SK-N-SH treated with all-trans-retinoic acid at 6 μM for 48 hours (cell line): ENCODE data around the gene NGB.

Experiments
- ATAC-seq: fragments of 200-7000 bp; cut with Tn5 transposase; 3 replicates; pipeline ENCODE4 v1.9.1; 2020; ENCODE audit warnings: mild to moderate bottlenecking, moderate library complexity
- ARNTL ChIP-seq: fragments of 450-650 bp; formaldehyde crosslinking; IDR thresholded peaks from 2 replicates; pipeline ENCODE4 v1.5.0; 2020; ENCODE audit warnings: low read depth, mild to moderate bottlenecking, moderate library complexity, borderline replicate concordance
- BACH2 ChIP-seq: fragments of 250-450 bp; sonication (Bioruptor Pico); IDR thresholded peaks from 2 replicates; pipeline ENCODE4 v1.9.0; 2021; ENCODE audit warnings: mild to moderate bottlenecking, borderline replicate concordance
- CREB5 ChIP-seq: fragments of 250-450 bp; sonication (Bioruptor Pico); IDR thresholded peaks from 2 replicates; pipeline ENCODE4 v1.5.1; 2020; ENCODE audit warnings: low read depth, mild to moderate bottlenecking, moderate library complexity
- CSDC2 ChIP-seq: fragments of 250-450 bp; sonication (Bioruptor Pico); IDR thresholded peaks from 2 replicates; pipeline ENCODE4 v1.5.0; 2020; ENCODE audit warnings: mild to moderate bottlenecking, moderate library complexity
- CSRNP3 ChIP-seq: fragments of 250-450 bp; sonication (Bioruptor Pico); IDR thresholded peaks from 2 replicates; pipeline ENCODE4 v1.5.1; 2021; ENCODE audit warnings: mild to moderate bottlenecking, moderate library complexity
- ESRRG ChIP-seq: fragments of 250-450 bp; sonication (Bioruptor Pico); IDR thresholded peaks from 2 replicates; pipeline ENCODE4 v1.6.1; 2021; ENCODE audit warnings: mild to moderate bottlenecking
- GLIS3 ChIP-seq: fragments of 250-450 bp; sonication (Bioruptor Pico); IDR thresholded peaks from 2 replicates; pipeline ENCODE4 v1.5.0; 2020; ENCODE audit warnings: mild to moderate bottlenecking, moderate library complexity
- ISL1 ChIP-seq: fragments of 250-450 bp; sonication (Bioruptor Pico); IDR thresholded peaks from 2 replicates; pipeline ENCODE4 v2.1.2; 2022; ENCODE audit warnings: mild to moderate bottlenecking, moderate library complexity
- OSR1 ChIP-seq: fragments of 250-450 bp; sonication (Bioruptor Pico); IDR thresholded peaks from 2 replicates; pipeline ENCODE4 v1.8.0; 2022; ENCODE audit warnings: moderate library complexity, mild to moderate bottlenecking, inconsistent platforms
- PATZ1 ChIP-seq: fragments of 250-450 bp; sonication (Bioruptor Pico); IDR thresholded peaks from 2 replicates; pipeline ENCODE4 v1.8.0; 2020; ENCODE audit warnings: mild to moderate bottlenecking, moderate library complexity, borderline replicate concordance
- POU6F1 ChIP-seq: fragments of 250-450 bp; sonication (Bioruptor Pico); IDR thresholded peaks from 2 replicates; pipeline ENCODE4 v1.8.0; 2021; ENCODE audit warnings: low read depth, mild to moderate bottlenecking, moderate library complexity, borderline replicate concordance
- PPARA ChIP-seq: fragments of 250-450 bp; sonication (Bioruptor Pico); IDR thresholded peaks from 2 replicates; pipeline ENCODE4 v1.5.0; 2020; ENCODE audit warnings: mild to moderate bottlenecking, borderline replicate concordance
- RARB ChIP-seq: fragments of 250-450 bp; sonication (Bioruptor Pico); IDR thresholded peaks from 2 replicates; pipeline ENCODE4 v1.8.0; 2021; ENCODE audit warnings: mild to moderate bottlenecking, moderate library complexity
- TCF4 ChIP-seq: fragments of 250-450 bp; sonication (Bioruptor Pico); IDR thresholded peaks from 2 replicates; pipeline ENCODE4 v1.8.0; 2021; ENCODE audit warnings: mild to moderate bottlenecking, moderate library complexity, borderline replicate concordance
- TOX ChIP-seq: fragments of 250-450 bp; sonication (Bioruptor Pico); IDR thresholded peaks from 2 replicates; pipeline ENCODE4 v1.8.0; 2021; ENCODE audit warnings: mild to moderate bottlenecking, moderate library complexity, borderline replicate concordance
- ZC3H10 ChIP-seq: fragments of 250-450 bp; sonication (Bioruptor Pico); IDR thresholded peaks from 2 replicates; pipeline ENCODE4 v1.5.1; 2021; ENCODE audit warnings: mild to moderate bottlenecking, moderate library complexity
- ZFP3 ChIP-seq: fragments of 250-450 bp; sonication (Bioruptor Pico); IDR thresholded peaks from 2 replicates; pipeline ENCODE4 v1.5.0; 2020; ENCODE audit warnings: mild to moderate bottlenecking, moderate library complexity
- ZFP30 ChIP-seq: fragments of 450-650 bp; formaldehyde crosslinking; IDR thresholded peaks from 2 replicates; pipeline ENCODE4 v1.5.0; 2022; ENCODE audit warnings: mild to moderate bottlenecking, moderate library complexity
- ZNF565 ChIP-seq: fragments of 450-650 bp; formaldehyde crosslinking; conservative IDR thresholded peaks from 2 replicates; pipeline ENCODE4 v1.5.0; 2020; ENCODE audit warnings: low read depth, mild to moderate bottlenecking, moderate library complexity
- ZNF70 ChIP-seq: fragments of 450-650 bp; formaldehyde crosslinking; IDR thresholded peaks from 2 replicates; pipeline ENCODE4 v1.5.0; 2020; ENCODE audit warnings: mild to moderate bottlenecking, moderate library complexity
- ZNF8 ChIP-seq: fragments of 450-650 bp; formaldehyde crosslinking; IDR thresholded peaks from 2 replicates; pipeline ENCODE4 v1.5.0; 2020; ENCODE audit warnings: mild to moderate bottlenecking, moderate library complexity

NGB gene

DNA sequence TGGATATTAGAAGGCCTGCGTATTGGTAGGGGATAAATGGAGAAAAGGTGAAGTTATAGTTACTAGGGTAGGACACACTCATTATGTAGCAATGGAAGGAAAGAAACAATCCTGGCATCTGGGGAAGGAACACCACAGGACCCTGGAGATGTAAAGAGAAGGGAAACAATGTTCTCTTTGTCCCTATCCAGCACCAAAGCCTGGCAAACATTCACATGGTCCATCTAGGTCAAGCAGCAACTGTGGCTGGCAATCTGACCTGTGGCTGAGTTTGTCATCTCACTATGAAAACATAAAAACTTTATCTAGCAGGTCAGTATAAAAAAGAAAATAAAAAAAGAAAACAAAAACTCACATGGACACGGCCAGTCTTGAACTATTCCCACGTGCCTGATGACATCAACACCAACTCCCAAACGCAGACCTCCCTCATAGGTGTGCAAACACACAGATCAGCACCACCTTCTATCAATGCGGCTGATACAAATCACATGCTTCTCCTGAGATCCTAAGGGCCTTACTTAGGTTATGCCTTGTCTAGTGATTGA, 47.1 kb upstream of the NGB start:
- TF ChIP-seq GLIS3 (no peak), PPARA (no peak), ESRRG (CRISPR knock-in tag) (no peak), ZNF565 (CRISPR knock-in tag) (no peak), TCF4 (CRISPR knock-in tag) (no peak), ZFP30 (CRISPR knock-in tag) (no peak), BACH2 (no peak), POU6F1 (no peak)
- no peak for ATAC-seq

DNA sequence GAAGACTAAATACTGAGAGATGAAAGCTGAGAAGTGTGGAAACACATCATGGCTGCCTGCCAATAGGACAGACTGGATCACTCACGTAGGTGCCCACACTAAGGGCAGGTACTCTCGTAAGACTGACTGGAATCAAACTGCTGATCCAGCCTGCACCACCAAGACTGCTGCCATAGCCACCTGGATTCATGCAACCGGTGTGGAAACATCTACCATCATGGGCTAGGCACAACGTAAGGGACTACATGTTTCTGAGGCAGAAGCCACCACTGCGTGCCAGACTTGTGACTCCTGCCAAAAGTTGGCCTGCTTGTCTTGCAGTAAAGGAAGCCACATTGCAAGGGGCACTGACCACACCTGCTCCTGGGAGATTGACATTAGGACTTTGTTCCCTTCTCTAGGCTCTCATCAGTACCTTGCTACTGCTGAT, 45.9 kb upstream of the NGB start:
- TF ChIP-seq ISL1 (CRISPR knock-in tag), result no peak
- no peak for TF ChIP-seq RARB (CRISPR knock-in tag)
- TF ChIP-seq BACH2, result no peak
- TF ChIP-seq TOX, result no peak
- TF ChIP-seq ZFP3 (CRISPR knock-in tag), result no peak
- no peak for TF ChIP-seq ZNF8 (CRISPR knock-in tag)
- TF ChIP-seq, all 23 proteins: peak for 0
- no peak for ATAC-seq

DNA sequence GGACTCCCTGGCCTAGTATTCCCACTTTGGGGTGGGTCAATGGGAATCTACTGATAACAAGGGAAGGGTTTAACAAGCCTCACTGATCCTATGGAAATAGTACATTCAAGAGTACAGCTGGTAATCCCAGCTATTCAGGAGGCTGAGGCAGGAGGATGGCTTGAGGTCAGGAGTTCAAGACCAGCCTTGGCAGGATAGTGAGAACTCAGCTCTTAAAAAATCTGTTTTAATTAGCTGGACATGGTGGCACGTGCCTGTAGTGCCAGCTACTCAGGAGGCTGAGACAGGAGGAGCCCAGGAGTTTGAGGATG, 45.1 kb upstream of the NGB start:
- no peak for ATAC-seq
- no peak for TF ChIP-seq PATZ1 (CRISPR knock-in tag)
- no peak for TF ChIP-seq ZC3H10 (CRISPR knock-in tag)
- TF ChIP-seq ESRRG (CRISPR knock-in tag), result no peak
- no peak for TF ChIP-seq CREB5
- TF ChIP-seq GLIS3, result no peak
- no peak for TF ChIP-seq ZNF8 (CRISPR knock-in tag)
- TF ChIP-seq ISL1 (CRISPR knock-in tag), result no peak
- no peak for TF ChIP-seq TCF4 (CRISPR knock-in tag)
- TF ChIP-seq TOX, result no peak
- TF ChIP-seq OSR1, result no peak
- TF ChIP-seq BACH2, result no peak

DNA sequence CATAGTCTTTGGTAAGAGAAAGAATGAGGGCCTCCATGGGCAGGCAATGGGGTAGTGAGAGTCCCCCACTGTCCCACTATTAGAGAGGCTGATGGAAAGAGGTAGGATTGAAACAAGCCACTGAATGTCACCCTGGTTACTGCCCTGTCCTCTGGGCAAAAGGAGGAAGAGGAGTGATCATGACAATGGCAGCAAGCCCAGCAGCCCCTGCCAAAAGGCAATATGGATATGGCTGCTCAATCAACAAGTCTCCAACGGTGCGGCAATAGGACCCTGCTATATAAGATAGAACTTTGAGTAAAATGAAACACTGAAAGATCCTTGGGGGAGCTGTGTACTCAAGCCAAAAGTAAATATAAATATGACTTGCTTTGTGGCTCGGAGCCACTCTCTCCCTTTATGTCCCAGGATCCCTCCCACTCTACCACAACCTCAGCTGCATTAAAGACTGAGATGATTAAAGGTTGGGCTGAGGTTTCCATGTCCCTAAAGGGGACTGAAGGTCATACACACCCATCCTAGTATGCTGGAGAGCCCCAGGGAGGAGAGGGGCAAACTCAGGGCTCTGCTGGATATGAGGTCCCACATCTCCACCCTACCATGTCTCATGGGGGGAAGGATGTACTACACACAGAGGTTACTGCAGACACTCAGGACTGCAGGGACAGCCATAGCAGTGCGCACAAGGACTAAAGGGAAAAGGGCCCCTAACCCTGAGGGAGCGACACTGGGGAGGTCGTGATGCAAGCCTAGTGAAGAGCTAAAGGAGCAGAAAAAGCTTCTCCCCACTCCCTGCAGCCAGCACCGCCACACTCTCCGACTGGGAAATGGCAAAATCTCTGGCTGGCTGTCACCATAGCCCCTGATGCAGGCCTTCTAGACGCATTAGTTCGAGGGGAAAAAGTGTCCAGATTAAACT, 43.8 kb upstream of the NGB start:
- TF ChIP-seq ZFP30 (CRISPR knock-in tag), result no peak
- no peak for TF ChIP-seq BACH2
- no peak for TF ChIP-seq PATZ1 (CRISPR knock-in tag)
- no peak for TF ChIP-seq ARNTL (CRISPR knock-in tag)
- no peak for TF ChIP-seq ESRRG (CRISPR knock-in tag)
- TF ChIP-seq PPARA, result no peak
- no peak for TF ChIP-seq CSDC2 (CRISPR knock-in tag)
- no peak for TF ChIP-seq ZNF70 (CRISPR knock-in tag)
- no peak for TF ChIP-seq GLIS3
- TF ChIP-seq OSR1, result no peak
- no peak for TF ChIP-seq RARB (CRISPR knock-in tag)
- TF ChIP-seq ZFP3 (CRISPR knock-in tag), result no peak
- TF ChIP-seq CREB5, result no peak
- no peak for TF ChIP-seq TCF4 (CRISPR knock-in tag)
- no peak for TF ChIP-seq CSRNP3 (CRISPR knock-in tag)
- TF ChIP-seq ZNF8 (CRISPR knock-in tag), result no peak
- TF ChIP-seq ZC3H10 (CRISPR knock-in tag), result no peak
- no peak; the same call in 2 of the 3 replicates for ATAC-seq
